Esophagus (tissue), 2 donors: Measurements from ENCODE around the gene DUSP22. TPM values are rescaled to one million over a fixed set of nuclear protein-coding genes. Genes with fewer than 3 reads are reported as not detected.

Experiments used
- H3K27ac ChIP-seq, 2 donors: one replicate each; pipeline ENCODE4 v1.5.1; 2013; ENCODE audit warnings: low read depth in 2 of 2, mild to moderate bottlenecking in 2 of 2, inconsistent platforms in 1 of 2, low read length in 1 of 2, moderate library complexity in 1 of 2
- H3K27me3 ChIP-seq, 2 donors: one replicate each; pipeline ENCODE4 v1.6.1; 2013; ENCODE audit warnings: low read length in 2 of 2, control low read depth in 1 of 2, mild to moderate bottlenecking in 1 of 2; ENCODE audit not compliant: insufficient read depth in 2 of 2, control insufficient read depth in 1 of 2
- H3K36me3 ChIP-seq, 2 donors: one replicate each; pipeline ENCODE4 v1.6.1; 2013; ENCODE audit warnings: low read length in 1 of 2; ENCODE audit not compliant: control insufficient read depth in 2 of 2, insufficient read depth in 2 of 2
- H3K4me1 ChIP-seq, 2 donors: one replicate each; pipeline ENCODE4 v1.6.1; 2013; ENCODE audit warnings: low read length in 1 of 2; ENCODE audit not compliant: control insufficient read depth in 2 of 2, insufficient read depth in 2 of 2
- H3K4me3 ChIP-seq, 2 donors: one replicate each; pipeline ENCODE4 v1.5.1; 2013; ENCODE audit warnings: low read length in 2 of 2, mild to moderate bottlenecking in 2 of 2, low read depth in 1 of 2, moderate library complexity in 1 of 2
- H3K9me3 ChIP-seq, 2 donors: one replicate each; pipeline ENCODE4 v1.6.1; 2013; ENCODE audit warnings: mild to moderate bottlenecking in 2 of 2, low read depth in 1 of 2, low read length in 1 of 2, moderate library complexity in 1 of 2; ENCODE audit not compliant: control insufficient read depth in 2 of 2, insufficient read depth in 1 of 2
- WGBS, 2 donors: extraction: QIAGEN DNeasy Blood & Tissue Kit; methylation state at CpG; one replicate each; pipeline ENCODE4 v1.1.7; 2013; 5-methylcytosine and 5-hydroxymethylcytosine counted together
- polyA plus RNA-seq, 2 donors: library from polyadenylated mRNA; stranded (reverse); fragments of 200-250 nt; gene quantifications; one replicate each; pipeline ENCODE4 v1.2.3, GENCODE V29; 2013
- donor health status: healthy with polysubstance abuse.
- donor health status: Bipolar disorder and iron deficiency.

Gene DUSP22
- polyA plus RNA-seq, 2 donors: 37.4 to 55.3 TPM

- Histone ChIP-seq H3K27ac (no peak overlapping the region), H3K4me1 (peaks cover 0 to 7% of the 10 kb centered on the region in 2 donors), H3K9me3 (peaks cover 7 to 16% of the 10 kb centered on the region in 2 donors), H3K36me3 (no peaks in the 10 kb centered on the region), H3K4me3 (no peak overlapping the region), H3K27me3 (no peaks in the 10 kb centered on the region)
- WGBS, 2 donors: 68 to 72% methylated on average over 11 of the region's 11 CpGs
Observed at GRCh38 chr6:378958-379409, 86.7 kb downstream of the DUSP22 start.

- peaks cover 5 to 16% of the 10 kb centered on the region in 2 donors for H3K9me3 ChIP-seq
- no peak overlapping the region for H3K27ac ChIP-seq
- H3K27me3 ChIP-seq: peaks cover 0 to 2% of the 10 kb centered on the region in 2 donors
- no peak overlapping the region for H3K4me3 ChIP-seq
- WGBS, 2 donors: 73 to 74% methylated on average over 28 of the region's 28 CpGs
- peaks cover 0 to 7% of the 10 kb centered on the region in 2 donors for H3K4me1 ChIP-seq
- no peaks in the 10 kb centered on the region for H3K36me3 ChIP-seq
Observed at GRCh38 chr6:379410-380181, 87.3 kb downstream of the DUSP22 start.

GRCh38 chr6:380234-381218 lies 88.2 kb downstream of the DUSP22 start:
- 84% methylated on average over 26 of the region's 26 CpGs for WGBS, 2 donors
- H3K27me3 ChIP-seq: peaks cover 0 to 2% of the 10 kb centered on the region in 2 donors
- H3K4me1 ChIP-seq: peaks cover 0 to 7% of the 10 kb centered on the region in 2 donors
- H3K27ac ChIP-seq: no peak overlapping the region
- no peaks in the 10 kb centered on the region for H3K36me3 ChIP-seq
- no peak overlapping the region for H3K4me3 ChIP-seq
- H3K9me3 ChIP-seq: peaks cover 5 to 12% of the 10 kb centered on the region in 2 donors

- H3K9me3 ChIP-seq: peaks cover 5 to 12% of the 10 kb centered on the region in 2 donors
- 87% methylated on average over 17 of the region's 17 CpGs for WGBS, 2 donors
- H3K36me3 ChIP-seq: no peaks in the 10 kb centered on the region
- no peak overlapping the region for H3K4me3 ChIP-seq
- H3K27ac ChIP-seq: no peak overlapping the region
- H3K4me1 ChIP-seq: peaks cover 0 to 7% of the 10 kb centered on the region in 2 donors
- peaks cover 0 to 2% of the 10 kb centered on the region in 2 donors for H3K27me3 ChIP-seq
Observed at GRCh38 chr6:381742-382461, 89.6 kb downstream of the DUSP22 start.

- H3K4me3 ChIP-seq: no peak overlapping the region
- WGBS, 2 donors: 80 to 82% methylated on average over 22 of the region's 22 CpGs
- no peak overlapping the region for H3K27ac ChIP-seq
- peaks cover 0 to 2% of the 10 kb centered on the region in 2 donors for H3K27me3 ChIP-seq
- H3K36me3 ChIP-seq: no peaks in the 10 kb centered on the region
- H3K4me1 ChIP-seq: peaks cover 0 to 7% of the 10 kb centered on the region in 2 donors
- peaks cover 5 to 12% of the 10 kb centered on the region in 2 donors for H3K9me3 ChIP-seq
Observed at GRCh38 chr6:382883-383810, 90.9 kb downstream of the DUSP22 start.

- no peak overlapping the region for H3K27ac ChIP-seq
- peaks cover 5 to 11% of the 10 kb centered on the region in 2 donors for H3K9me3 ChIP-seq
- H3K4me3 ChIP-seq: no peak overlapping the region
- 66 to 75% methylated on average over 3 of the region's 3 CpGs for WGBS, 2 donors
- H3K4me1 ChIP-seq: peaks cover 0 to 5% of the 10 kb centered on the region in 2 donors
- H3K36me3 ChIP-seq: no peaks in the 10 kb centered on the region
- peaks cover 0 to 2% of the 10 kb centered on the region in 2 donors for H3K27me3 ChIP-seq
Observed at GRCh38 chr6:383856-384255, 91.6 kb downstream of the DUSP22 start.

- H3K27me3 ChIP-seq: peaks cover 0 to 8% of the 10 kb centered on the region in 2 donors
- no peak overlapping the region for H3K27ac ChIP-seq
- peaks cover 4 to 6% of the 10 kb centered on the region in 2 donors for H3K9me3 ChIP-seq
- 91 to 94% methylated on average over 6 of the region's 6 CpGs for WGBS, 2 donors
- no peak overlapping the region for H3K4me3 ChIP-seq
- no peaks in the 10 kb centered on the region for H3K36me3 ChIP-seq
- H3K4me1 ChIP-seq: no peaks in the 10 kb centered on the region
Observed at GRCh38 chr6:384898-385297, 92.6 kb downstream of the DUSP22 start.

GRCh38 chr6:385614-386013 lies 93.3 kb downstream of the DUSP22 start:
- WGBS, 2 donors: 89 to 94% methylated on average over 10 of the region's 10 CpGs
- H3K27me3 ChIP-seq: peaks cover 0 to 8% of the 10 kb centered on the region in 2 donors
- H3K4me1 ChIP-seq: no peaks in the 10 kb centered on the region
- H3K4me3 ChIP-seq: no peak overlapping the region
- H3K27ac ChIP-seq: no peak overlapping the region
- H3K36me3 ChIP-seq: no peaks in the 10 kb centered on the region
- H3K9me3 ChIP-seq: peaks cover 0 to 4% of the 10 kb centered on the region in 2 donors
